Type B pancreatic cell (in vitro differentiated cells): ENCODE results near the gene PHF19. TPM values are rescaled to one million over a fixed set of nuclear protein-coding genes. Genes with fewer than 3 reads are reported as not detected.

Experiments used
- DNase-seq: peaks from one replicate; pipeline ENCODE4 v3.0.0; 2021; ENCODE audit warnings: mixed read lengths; ENCODE audit not compliant: unreplicated experiment; ENCODE audit errors: extremely low spot score
- H3K27ac Mint-ChIP-seq: 2 replicates; pipeline ENCODE4 v1.8.0; 2021; ENCODE audit warnings: mild to moderate bottlenecking, mixed read lengths
- H3K27me3 Mint-ChIP-seq: 2 replicates; pipeline ENCODE4 v1.8.0; 2021; ENCODE audit warnings: mixed read lengths
- H3K36me3 Mint-ChIP-seq: 2 replicates; pipeline ENCODE4 v1.8.0; 2021; ENCODE audit warnings: mixed read lengths
- H3K4me1 Mint-ChIP-seq: one replicate; pipeline ENCODE4 v1.8.0; 2021; ENCODE audit warnings: mixed read lengths; ENCODE audit not compliant: unreplicated experiment
- H3K4me3 Mint-ChIP-seq: 2 replicates; pipeline ENCODE4 v1.8.0; 2021; ENCODE audit warnings: mild to moderate bottlenecking, mixed read lengths
- H3K9me3 Mint-ChIP-seq: 2 replicates; pipeline ENCODE4 v1.8.0; 2021; ENCODE audit warnings: mixed read lengths
- CTCF ChIP-seq: fragments of 200-600 bp; sonication (generic); conservative IDR thresholded peaks from 2 replicates; pipeline ENCODE4 v1.5.0; 2021; ENCODE audit warnings: antibody characterized with exemption, mild to moderate bottlenecking
- total RNA-seq: library from RNA; stranded (reverse); gene quantifications from 2 replicates; pipeline ENCODE4 v1.2.1, GENCODE V29; 2021; ENCODE audit warnings: low replicate concordance

PHF19 gene
- total RNA-seq, 1 donor from 2014 or later, result 39.6 TPM

- no peak overlapping the region for H3K4me3 Mint-ChIP-seq
- TF ChIP-seq CTCF, result no peak
- H3K9me3 Mint-ChIP-seq, result no peaks in the 10 kb centered on the region
- no peaks in the 10 kb centered on the region for H3K27me3 Mint-ChIP-seq
- peaks cover 5% of the 10 kb centered on the region for H3K4me1 Mint-ChIP-seq
- H3K36me3 Mint-ChIP-seq, result no peaks in the 10 kb centered on the region
- H3K27ac Mint-ChIP-seq, result no peak overlapping the region
- no peak for DNase-seq
Observed at GRCh38 chr9:120885958-120886357, 9.0 kb upstream of the PHF19 start.

- DNase-seq, result no peak
- TF ChIP-seq CTCF, result no peak
- Mint-ChIP-seq H3K4me3 (no peak overlapping the region), H3K27ac (no peak overlapping the region), H3K36me3 (no peaks in the 10 kb centered on the region), H3K4me1 (peaks cover 5% of the 10 kb centered on the region), H3K9me3 (no peaks in the 10 kb centered on the region), H3K27me3 (peaks cover 5% of the 10 kb centered on the region)
Observed at GRCh38 chr9:120885457-120885856, 8.5 kb upstream of the PHF19 start.

- Mint-ChIP-seq H3K27me3 (peaks cover 20% of the 10 kb centered on the region), H3K4me1 (peaks cover 5% of the 10 kb centered on the region), H3K36me3 (no peaks in the 10 kb centered on the region), H3K4me3 (no peak overlapping the region), H3K27ac (no peak overlapping the region), H3K9me3 (no peaks in the 10 kb centered on the region)
- no peak for TF ChIP-seq CTCF
- no peak for DNase-seq
Observed at GRCh38 chr9:120883608-120883996, 6.6 kb upstream of the PHF19 start.

- H3K4me1 Mint-ChIP-seq, result peaks cover 5% of the 10 kb centered on the region
- H3K9me3 Mint-ChIP-seq, result no peaks in the 10 kb centered on the region
- no peak for DNase-seq
- no peak overlapping the region for H3K4me3 Mint-ChIP-seq
- H3K27me3 Mint-ChIP-seq, result peaks cover 23% of the 10 kb centered on the region
- no peaks in the 10 kb centered on the region for H3K36me3 Mint-ChIP-seq
- TF ChIP-seq CTCF, result no peak
- H3K27ac Mint-ChIP-seq, result no peak overlapping the region
Observed at GRCh38 chr9:120882935-120883607, 6.1 kb upstream of the PHF19 start.

- Mint-ChIP-seq H3K9me3 (no peaks in the 10 kb centered on the region), H3K4me1 (peaks cover 16% of the 10 kb centered on the region), H3K4me3 (no peak overlapping the region), H3K36me3 (no peaks in the 10 kb centered on the region), H3K27ac (no peak overlapping the region), H3K27me3 (peaks cover 30% of the 10 kb centered on the region)
- DNase-seq, result no peak
- no peak for TF ChIP-seq CTCF
Observed at GRCh38 chr9:120879446-120879845, 2.5 kb upstream of the PHF19 start.
